Adrenal gland (tissue), 12 donors: ENCODE data around the gene GBF1. TPM values are rescaled to one million over a fixed set of nuclear protein-coding genes. Genes with fewer than 3 reads are reported as not detected.
A peak's percentile ranks its signal among the peaks of the same experiment; 100 is the strongest.

Source experiments
- DNase-seq, 7 donors: peaks; one replicate each; pipeline ENCODE4 v3.0.0-alpha.2; 2019 to 2020
- H3K27ac ChIP-seq, 5 donors: fragments of 200-600 bp; sonication (generic) in 4 of 5; 1 replicate in 3 of 5; 2 replicates in 2 of 5; pipeline versions ENCODE4 v1.5.1 to v1.8.0; 2016 to 2020; ENCODE audit warnings: mild to moderate bottlenecking in 1 of 5
- H3K27me3 ChIP-seq: fragments of 200-600 bp; 2 replicates; pipeline ENCODE4 v1.8.0; 2021
- H3K36me3 ChIP-seq, 2 donors: fragments of 200-600 bp; replicated peaks in 1 of 2; 1 replicate in 1 of 2; 2 replicates in 1 of 2; pipeline versions ENCODE4 v1.5.1 to v1.8.0; 2018 to 2022
- H3K4me1 ChIP-seq, 2 donors: fragments of 200-600 bp; replicated peaks in 1 of 2; 1 replicate in 1 of 2; 2 replicates in 1 of 2; pipeline versions ENCODE4 v1.5.1 to v1.8.0; 2018 to 2021
- H3K4me3 ChIP-seq, 4 donors: fragments of 200-600 bp; sonication (generic) in 3 of 4; one replicate each; pipeline ENCODE4 v1.5.1; 2016 to 2018
- H3K9me3 ChIP-seq, 3 donors: fragments of 200-600 bp; sonication (generic) in 1 of 3; replicated peaks in 1 of 3; 1 replicate in 2 of 3; 2 replicates in 1 of 3; pipeline versions ENCODE4 v1.5.1 to v1.8.0; 2016 to 2021
- POLR2A ChIP-seq, 2 donors: fragments of 450-650 bp; IDR thresholded peaks; one replicate each; pipeline ENCODE4 v1.6.1; 2017; ENCODE audit warnings: antibody characterized with exemption in 2 of 2, mild to moderate bottlenecking in 2 of 2, moderate library complexity in 1 of 2
- WGBS, 4 donors: extraction: QIAGEN DNeasy Blood & Tissue Kit in 2 of 4; methylation state at CpG; one replicate each; pipeline versions ENCODE4 v1.1.5 to v1.1.7; 2013 to 2017; 5-methylcytosine and 5-hydroxymethylcytosine counted together
- intact Hi-C, 2 donors: fragments of 100-400 bp; cut with DNase I; formaldehyde crosslinking; loops; one replicate each; pipeline versions ENCODE4 v1.14.1 to v1.15.0; 2022 to 2023
- polyA plus RNA-seq, 3 donors: library from polyadenylated mRNA; stranded (reverse); fragments of 200-250 nt in 2 of 3; fragments of 350-450 nt in 1 of 3; fragmentation: Illumina TruSeq in 1 of 3; extraction: RNeasy Lipid Tissue Mini Kit (QIAGEN cat#74804) in 1 of 3; gene quantifications; one replicate each; pipeline ENCODE4 v1.2.3, GENCODE V29; 2013 to 2014
- total RNA-seq, 9 donors: library from RNA; depleted of rRNA in 4 of 9; stranded (reverse); fragments of >200 nt in 4 of 9; fragments of 120-200 nt in 1 of 9; fragmentation: NEBNext Ultra II Directional in 1 of 9; extraction: Animal tissue kit (Norgen Biotek cat#: 25700) in 1 of 9; gene quantifications; one replicate each; pipeline versions ENCODE4 v1.1.0 to v1.2.4, GENCODE V29; 2013 to 2023
- TF ChIP-seq, protein P1 (sequence below), 6 experiments: fragments of 450-650 bp in 4 of 6; fragments of 200-600 bp in 2 of 6; sonication (generic) in 1 of 6; IDR thresholded peaks; 1 replicate in 5 of 6; 2 replicates in 1 of 6; pipeline versions ENCODE4 v1.5.1 to v1.8.0; 2016 to 2021; ENCODE audit warnings: antibody characterized with exemption in 6 of 6, mild to moderate bottlenecking in 2 of 6, moderate library complexity in 1 of 6
- donor health status: healthy with polysubstance abuse.
- donor health status: Bipolar disorder and iron deficiency.
- donor health status: DM: yes; HTN: yes; CAD: no.
- donor health status: DM: no; HTN: no; CAD: no.
- donor health status: DM: no; HTN: no; CAD: no.
- donor health status: DM: yes; HTN: yes; CAD: no.

GBF1 gene
- total and polyA plus RNA-seq, 12 donors: 16.4 to 46.1 (median 37.7) TPM

DNA sequence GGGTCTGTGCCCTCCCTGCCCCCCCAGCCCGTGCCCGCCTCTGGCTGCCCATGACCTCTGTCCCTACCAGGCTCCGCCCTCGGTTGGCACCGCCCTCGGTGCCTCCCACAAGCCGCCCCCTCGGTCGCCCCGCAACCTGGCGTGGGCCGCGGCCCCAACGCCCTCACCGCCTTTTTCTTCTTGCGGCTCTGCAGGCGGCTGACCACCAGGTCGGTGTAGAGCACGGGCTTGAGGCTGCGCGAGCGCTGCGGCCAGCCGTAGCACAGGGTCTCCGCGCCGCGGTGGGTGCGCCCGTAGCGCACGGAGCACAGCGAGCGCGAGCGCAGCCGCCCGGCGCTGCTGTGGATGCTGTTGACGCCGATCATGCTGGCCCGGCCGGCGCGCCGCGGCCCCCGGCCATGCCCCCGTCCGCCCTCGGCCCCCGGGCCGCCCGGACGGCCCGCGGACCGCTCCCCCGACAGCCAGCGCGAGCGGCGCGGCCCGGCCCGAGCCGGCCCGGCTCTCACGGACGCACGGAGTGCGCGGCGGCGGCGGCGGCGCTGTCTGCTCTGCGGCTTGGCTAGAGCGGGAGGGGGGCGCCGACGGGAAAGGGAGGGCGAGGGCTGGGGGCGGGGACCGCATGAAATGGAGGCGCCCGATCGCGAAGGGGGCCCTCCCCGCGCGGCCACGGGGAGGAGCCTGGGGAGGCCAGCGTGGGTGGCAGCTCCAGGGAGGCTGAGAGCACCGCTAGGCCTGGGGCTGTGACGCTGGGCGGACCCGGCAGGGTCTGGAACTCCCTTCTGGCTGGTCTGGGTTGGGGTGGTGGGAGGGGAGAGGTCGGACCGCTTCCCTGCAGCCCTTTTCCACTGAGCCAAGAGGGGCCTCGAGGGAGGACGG, 163.6 kb downstream of the GBF1 start:
- 0 to 3% (median 1%) methylated on average over 6 to 102 of the region's 103 CpGs for WGBS, 4 donors
- intact Hi-C loops: no loop called here
- H3K4me1 ChIP-seq: peaks cover 0 to 12% of the 10 kb centered on the region in 2 donors
- no peak for TF ChIP-seq POLR2A (IDR thresholded peaks at IDR 0.05)
- TF ChIP-seq, protein P1, sequence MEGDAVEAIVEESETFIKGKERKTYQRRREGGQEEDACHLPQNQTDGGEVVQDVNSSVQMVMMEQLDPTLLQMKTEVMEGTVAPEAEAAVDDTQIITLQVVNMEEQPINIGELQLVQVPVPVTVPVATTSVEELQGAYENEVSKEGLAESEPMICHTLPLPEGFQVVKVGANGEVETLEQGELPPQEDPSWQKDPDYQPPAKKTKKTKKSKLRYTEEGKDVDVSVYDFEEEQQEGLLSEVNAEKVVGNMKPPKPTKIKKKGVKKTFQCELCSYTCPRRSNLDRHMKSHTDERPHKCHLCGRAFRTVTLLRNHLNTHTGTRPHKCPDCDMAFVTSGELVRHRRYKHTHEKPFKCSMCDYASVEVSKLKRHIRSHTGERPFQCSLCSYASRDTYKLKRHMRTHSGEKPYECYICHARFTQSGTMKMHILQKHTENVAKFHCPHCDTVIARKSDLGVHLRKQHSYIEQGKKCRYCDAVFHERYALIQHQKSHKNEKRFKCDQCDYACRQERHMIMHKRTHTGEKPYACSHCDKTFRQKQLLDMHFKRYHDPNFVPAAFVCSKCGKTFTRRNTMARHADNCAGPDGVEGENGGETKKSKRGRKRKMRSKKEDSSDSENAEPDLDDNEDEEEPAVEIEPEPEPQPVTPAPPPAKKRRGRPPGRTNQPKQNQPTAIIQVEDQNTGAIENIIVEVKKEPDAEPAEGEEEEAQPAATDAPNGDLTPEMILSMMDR (IDR thresholded peaks at IDR 0.05): no peak
- H3K27ac ChIP-seq: peak overlapping the region in 1 of 5 donors; percentile 77
- H3K9me3 ChIP-seq: no peaks in the 10 kb centered on the region
- DNase-seq: peak in 4 of 7 donors; percentile 18 to 83 (median 41)
- no peaks in the 10 kb centered on the region for H3K36me3 ChIP-seq
- H3K27me3 ChIP-seq: peaks cover 44% of the 10 kb centered on the region
- peak overlapping the region in 1 of 4 donors; percentile 36 for H3K4me3 ChIP-seq

GRCh38 chr10:102409604-102410428, 164.5 kb downstream of the GBF1 start:
- H3K4me1 ChIP-seq: peaks cover 0 to 12% of the 10 kb centered on the region in 2 donors
- H3K27ac ChIP-seq: peak overlapping the region in 1 of 5 donors; percentile 77
- peaks cover 44% of the 10 kb centered on the region for H3K27me3 ChIP-seq
- TF ChIP-seq, protein P1 (IDR thresholded peaks at IDR 0.05): no peak
- TF ChIP-seq POLR2A (IDR thresholded peaks at IDR 0.05): no peak
- H3K9me3 ChIP-seq: no peaks in the 10 kb centered on the region
- no peak for DNase-seq
- H3K4me3 ChIP-seq: peak overlapping the region in 1 of 4 donors; percentile 36
- intact Hi-C loops: no loop called here
- H3K36me3 ChIP-seq: no peaks in the 10 kb centered on the region
- 20 to 27% (median 24%) methylated on average over 16 to 24 of the region's 24 CpGs for WGBS, 4 donors

DNA sequence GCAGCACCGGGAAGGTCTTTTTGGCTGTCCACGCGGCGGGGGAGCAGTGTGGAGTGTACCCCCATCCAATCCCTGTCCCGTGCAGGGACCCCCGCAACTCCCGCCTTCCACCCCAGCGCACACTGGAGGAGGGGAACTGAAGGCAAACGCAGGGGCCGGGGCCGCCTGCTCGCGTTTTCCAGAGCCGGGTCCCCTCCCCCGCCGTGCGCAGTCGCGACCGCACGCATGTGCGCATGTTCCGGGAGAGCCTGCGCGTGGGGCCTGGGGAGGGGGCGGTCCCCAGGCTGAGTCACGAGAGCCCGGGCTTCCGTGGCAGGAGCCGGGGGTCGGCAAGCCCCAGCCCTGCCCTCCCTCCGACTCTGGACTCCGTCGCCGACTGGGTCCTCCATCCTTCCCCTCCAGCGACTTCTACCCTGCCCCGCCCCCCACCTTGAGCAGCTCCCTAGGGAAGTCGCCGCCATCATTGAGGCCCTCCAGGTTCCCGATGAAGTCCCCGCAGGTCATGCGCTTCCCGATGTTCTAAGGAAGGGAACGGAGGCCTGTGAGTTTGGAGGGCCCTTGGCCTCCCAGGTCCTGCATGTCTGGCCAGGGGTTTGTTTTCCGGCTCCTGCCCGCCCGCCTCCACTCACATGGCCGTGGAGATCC, 165.2 kb downstream of the GBF1 start:
- Histone ChIP-seq H3K27ac (peak overlapping the region in 1 of 5 donors; percentile 77), H3K27me3 (peaks cover 44% of the 10 kb centered on the region), H3K36me3 (no peaks in the 10 kb centered on the region), H3K9me3 (no peaks in the 10 kb centered on the region), H3K4me3 (no peak overlapping the region), H3K4me1 (peaks cover 0 to 12% of the 10 kb centered on the region in 2 donors)
- peak in 1 of 7 donors; percentile 28 for DNase-seq
- 2 to 12% (median 3%) methylated on average over 4 to 48 of the region's 48 CpGs; no CpG with 5 or more reads in 1 of the 4 donors for WGBS, 4 donors
- TF ChIP-seq, protein P1 (IDR thresholded peaks at IDR 0.05): no peak
- no peak for TF ChIP-seq POLR2A (IDR thresholded peaks at IDR 0.05)
- intact Hi-C loops: no loop called here
